ENCODE data around the gene THOC5.
"Not testable (repeated sequence)": the region's sequence is repeated elsewhere in the genome, so short reads cannot be mapped to it uniquely, and the experiment has no call there.

DNA sequence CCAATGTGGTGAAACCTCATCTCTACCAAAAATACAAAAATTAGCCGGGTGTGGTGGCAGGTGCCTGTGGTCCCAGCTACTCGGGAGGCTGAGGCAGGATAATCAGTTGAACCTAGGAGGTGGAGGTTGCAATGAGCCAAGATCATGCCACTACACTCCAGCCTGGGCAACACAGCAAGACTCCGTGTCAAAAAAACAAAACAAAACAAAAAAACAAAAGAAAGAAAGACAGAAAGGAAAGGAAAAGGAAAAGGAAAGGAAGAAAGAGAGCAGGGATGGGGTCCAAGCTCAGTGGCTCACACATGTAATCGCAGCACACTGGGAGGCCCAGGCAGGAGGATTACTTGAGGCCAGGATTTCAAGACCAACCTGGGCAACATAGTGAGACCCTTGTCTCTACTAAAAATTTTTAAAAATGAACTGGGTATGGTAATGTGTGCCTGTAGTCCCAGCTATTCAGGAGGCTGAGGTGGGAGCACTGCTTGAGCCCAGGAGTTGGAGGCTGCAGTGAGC is 32.7 kb upstream of the THOC5 start:
- TF ChIP-seq, protein P1, sequence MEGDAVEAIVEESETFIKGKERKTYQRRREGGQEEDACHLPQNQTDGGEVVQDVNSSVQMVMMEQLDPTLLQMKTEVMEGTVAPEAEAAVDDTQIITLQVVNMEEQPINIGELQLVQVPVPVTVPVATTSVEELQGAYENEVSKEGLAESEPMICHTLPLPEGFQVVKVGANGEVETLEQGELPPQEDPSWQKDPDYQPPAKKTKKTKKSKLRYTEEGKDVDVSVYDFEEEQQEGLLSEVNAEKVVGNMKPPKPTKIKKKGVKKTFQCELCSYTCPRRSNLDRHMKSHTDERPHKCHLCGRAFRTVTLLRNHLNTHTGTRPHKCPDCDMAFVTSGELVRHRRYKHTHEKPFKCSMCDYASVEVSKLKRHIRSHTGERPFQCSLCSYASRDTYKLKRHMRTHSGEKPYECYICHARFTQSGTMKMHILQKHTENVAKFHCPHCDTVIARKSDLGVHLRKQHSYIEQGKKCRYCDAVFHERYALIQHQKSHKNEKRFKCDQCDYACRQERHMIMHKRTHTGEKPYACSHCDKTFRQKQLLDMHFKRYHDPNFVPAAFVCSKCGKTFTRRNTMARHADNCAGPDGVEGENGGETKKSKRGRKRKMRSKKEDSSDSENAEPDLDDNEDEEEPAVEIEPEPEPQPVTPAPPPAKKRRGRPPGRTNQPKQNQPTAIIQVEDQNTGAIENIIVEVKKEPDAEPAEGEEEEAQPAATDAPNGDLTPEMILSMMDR (conservative IDR thresholded peaks at IDR 0.05; ENCODE audit: low read depth, low read length), result not testable (repeated sequence)
- not testable (repeated sequence) for TF ChIP-seq MAFK (IDR thresholded peaks at IDR 0.05; ENCODE audit: low read depth, low read length); MXI1 (IDR thresholded peaks at IDR 0.05; ENCODE audit: borderline replicate concordance, low read depth, low read length); MAZ (IDR thresholded peaks at IDR 0.05; ENCODE audit: borderline replicate concordance, low read depth, low read length); CEBPB (IDR thresholded peaks at IDR 0.05; ENCODE audit: low read depth, low read length); POLR2A (IDR thresholded peaks at IDR 0.05; ENCODE audit: low read depth, low read length); CHD1 (IDR thresholded peaks at IDR 0.05; ENCODE audit: low read depth, low read length); RAD21 (IDR thresholded peaks at IDR 0.05; ENCODE audit: low read length); BHLHE40 (IDR thresholded peaks at IDR 0.05; ENCODE audit: low read depth, low read length)
